A375 (cell line): ENCODE data around the gene TSPAN11. TPM values are rescaled to one million over a fixed set of nuclear protein-coding genes. Genes with fewer than 3 reads are reported as not detected.

Experiments used
- total RNA-seq: library from RNA; depleted of rRNA; stranded (reverse); fragments of >200 nt; shearing (Covaris generic); gene quantifications from 2 replicates; pipeline ENCODE4 v1.2.3, GENCODE V29; 2014; rRNA removed

TSPAN11 gene
- total RNA-seq: 2.4 and 4.0 TPM in 2 replicates

GRCh38 chr12:30926243-30927221 is at the start of gene TSPAN11:
TSS of gene TSPAN11 (plus strand) at chr12:30926748. CDS start at chr12:30953992, 27,244 bp downstream.

Other genes with a start within 250 kb of the TSPAN11 start
- gene IPO8, start 230.9 kb upstream of the TSPAN11 start, total RNA-seq: 27.2 and 30.7 TPM in 2 replicates
- 19.5 and 24.1 TPM in 2 replicates for gene CAPRIN2, start 171.8 kb upstream of the TSPAN11 start, total RNA-seq
- 88.1 and 99.1 TPM in 2 replicates for gene DDX11, start 147.1 kb downstream of the TSPAN11 start, total RNA-seq